ENCODE data around the gene STAT6.

DNA sequence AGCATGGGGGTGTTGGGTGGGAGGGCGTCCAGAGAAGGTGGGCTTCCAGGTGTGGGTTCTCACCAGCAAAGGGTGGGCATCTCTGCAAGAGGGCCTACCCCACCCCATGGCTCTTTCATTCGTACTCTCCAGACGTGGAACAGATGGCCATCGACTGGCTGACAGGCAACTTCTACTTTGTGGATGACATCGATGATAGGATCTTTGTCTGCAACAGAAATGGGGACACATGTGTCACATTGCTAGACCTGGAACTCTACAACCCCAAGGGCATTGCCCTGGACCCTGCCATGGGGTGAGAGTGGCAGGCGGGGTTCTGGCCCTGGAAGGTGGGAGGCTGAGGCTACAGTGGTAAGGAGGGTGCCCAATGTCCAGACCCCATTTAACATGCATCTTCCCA, 42.9 kb upstream of the STAT6 start:
- TF ChIP-seq, protein P1, sequence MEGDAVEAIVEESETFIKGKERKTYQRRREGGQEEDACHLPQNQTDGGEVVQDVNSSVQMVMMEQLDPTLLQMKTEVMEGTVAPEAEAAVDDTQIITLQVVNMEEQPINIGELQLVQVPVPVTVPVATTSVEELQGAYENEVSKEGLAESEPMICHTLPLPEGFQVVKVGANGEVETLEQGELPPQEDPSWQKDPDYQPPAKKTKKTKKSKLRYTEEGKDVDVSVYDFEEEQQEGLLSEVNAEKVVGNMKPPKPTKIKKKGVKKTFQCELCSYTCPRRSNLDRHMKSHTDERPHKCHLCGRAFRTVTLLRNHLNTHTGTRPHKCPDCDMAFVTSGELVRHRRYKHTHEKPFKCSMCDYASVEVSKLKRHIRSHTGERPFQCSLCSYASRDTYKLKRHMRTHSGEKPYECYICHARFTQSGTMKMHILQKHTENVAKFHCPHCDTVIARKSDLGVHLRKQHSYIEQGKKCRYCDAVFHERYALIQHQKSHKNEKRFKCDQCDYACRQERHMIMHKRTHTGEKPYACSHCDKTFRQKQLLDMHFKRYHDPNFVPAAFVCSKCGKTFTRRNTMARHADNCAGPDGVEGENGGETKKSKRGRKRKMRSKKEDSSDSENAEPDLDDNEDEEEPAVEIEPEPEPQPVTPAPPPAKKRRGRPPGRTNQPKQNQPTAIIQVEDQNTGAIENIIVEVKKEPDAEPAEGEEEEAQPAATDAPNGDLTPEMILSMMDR (IDR thresholded peaks at IDR 0.05) = no peak
- no peak for TF ChIP-seq POLR2A (IDR thresholded peaks at IDR 0.05)

Data from heart left ventricle (tissue), 13 donors.